ENCODE results near the gene TRAF2. TPM values are rescaled to one million over a fixed set of nuclear protein-coding genes. Genes with fewer than 3 reads are reported as not detected.

The TRAF2 gene
- total and polyA plus RNA-seq, 4 donors, result 4.7 to 14.9 (median 6.8) TPM

- Histone ChIP-seq H3K9me3 (ENCODE audit: control insufficient read depth in 4 of 4, low read length in 3 of 4) (no peaks in the 10 kb centered on the region), H3K36me3 (ENCODE audit: control insufficient read depth in 4 of 4, insufficient read depth in 3 of 4, low read depth in 1 of 4, low read length in 3 of 4) (peaks cover 0 to 5% (median 0%) of the 10 kb centered on the region in 4 donors), H3K27me3 (ENCODE audit: control insufficient read depth in 4 of 4, insufficient read depth in 4 of 4, low read length in 3 of 4) (no peaks in the 10 kb centered on the region), H3K4me3 (ENCODE audit: low read depth in 1 of 3, low read length in 3 of 3) (no peak overlapping the region), H3K4me1 (ENCODE audit: control insufficient read depth in 4 of 4, insufficient read depth in 4 of 4, low read length in 3 of 4) (peaks cover 30 to 68% (median 47%) of the 10 kb centered on the region in 4 donors), H3K9ac (ENCODE audit: low read depth in 1 of 2, low read length in 2 of 2) (no peak overlapping the region), H3K27ac (ENCODE audit: low read depth in 1 of 2, low read length in 2 of 2) (no peak overlapping the region)
- WGBS, result 88% methylated on average over 30 of the region's 30 CpGs
- no peak for TF ChIP-seq JUND (IDR thresholded peaks at IDR 0.05)
- TF ChIP-seq, protein P1, sequence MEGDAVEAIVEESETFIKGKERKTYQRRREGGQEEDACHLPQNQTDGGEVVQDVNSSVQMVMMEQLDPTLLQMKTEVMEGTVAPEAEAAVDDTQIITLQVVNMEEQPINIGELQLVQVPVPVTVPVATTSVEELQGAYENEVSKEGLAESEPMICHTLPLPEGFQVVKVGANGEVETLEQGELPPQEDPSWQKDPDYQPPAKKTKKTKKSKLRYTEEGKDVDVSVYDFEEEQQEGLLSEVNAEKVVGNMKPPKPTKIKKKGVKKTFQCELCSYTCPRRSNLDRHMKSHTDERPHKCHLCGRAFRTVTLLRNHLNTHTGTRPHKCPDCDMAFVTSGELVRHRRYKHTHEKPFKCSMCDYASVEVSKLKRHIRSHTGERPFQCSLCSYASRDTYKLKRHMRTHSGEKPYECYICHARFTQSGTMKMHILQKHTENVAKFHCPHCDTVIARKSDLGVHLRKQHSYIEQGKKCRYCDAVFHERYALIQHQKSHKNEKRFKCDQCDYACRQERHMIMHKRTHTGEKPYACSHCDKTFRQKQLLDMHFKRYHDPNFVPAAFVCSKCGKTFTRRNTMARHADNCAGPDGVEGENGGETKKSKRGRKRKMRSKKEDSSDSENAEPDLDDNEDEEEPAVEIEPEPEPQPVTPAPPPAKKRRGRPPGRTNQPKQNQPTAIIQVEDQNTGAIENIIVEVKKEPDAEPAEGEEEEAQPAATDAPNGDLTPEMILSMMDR (IDR thresholded peaks at IDR 0.05; ENCODE audit: low read depth, low read length, missing input control), result no peak
- TF ChIP-seq TAF1 (conservative IDR thresholded peaks at IDR 0.05), result no peak
- no peak for TF ChIP-seq MAX (IDR thresholded peaks at IDR 0.05)
- TF ChIP-seq HNF4G (IDR thresholded peaks at IDR 0.05), result no peak
- TF ChIP-seq NR2F2 (IDR thresholded peaks at IDR 0.05), result no peak
- TF ChIP-seq SP1 (IDR thresholded peaks at IDR 0.05), result no peak
- no peak for TF ChIP-seq HNF4A (conservative IDR thresholded peaks at IDR 0.05)
- TF ChIP-seq FOXA2 (IDR thresholded peaks at IDR 0.05), result no peak
- no peak for DNase-seq (ENCODE audit: low spot score)
Observed at GRCh38 chr9:136854113-136854841, 32.0 kb upstream of the TRAF2 start.

DNA sequence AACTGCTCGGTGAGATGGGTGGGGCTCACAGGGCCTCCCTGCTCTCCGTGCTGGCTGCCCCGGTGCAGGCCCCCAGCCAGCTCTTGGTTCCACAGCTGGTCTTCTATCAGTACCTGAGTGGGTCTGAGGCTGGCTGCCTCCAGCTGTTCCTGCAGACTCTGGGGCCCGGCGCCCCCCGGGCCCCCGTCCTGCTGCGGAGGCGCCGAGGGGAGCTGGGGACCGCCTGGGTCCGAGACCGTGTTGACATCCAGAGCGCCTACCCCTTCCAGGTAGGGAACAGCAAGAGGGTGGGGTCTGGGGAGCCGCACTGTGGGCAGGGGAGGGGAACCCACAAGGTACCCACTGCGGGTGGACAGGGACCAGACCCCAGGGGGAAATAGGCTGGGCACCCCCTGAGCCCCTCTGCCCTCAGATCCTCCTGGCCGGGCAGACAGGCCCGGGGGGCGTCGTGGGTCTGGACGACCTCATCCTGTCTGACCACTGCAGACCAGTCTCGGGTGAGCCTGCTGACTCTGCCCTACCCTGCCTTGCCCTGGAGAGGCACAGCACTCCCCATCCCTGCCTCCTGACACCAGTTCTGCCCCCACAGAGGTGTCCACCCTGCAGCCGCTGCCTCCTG lies 31.4 kb upstream of the TRAF2 start:
- WGBS, result 92% methylated on average over 23 of the region's 23 CpGs
- H3K4me3 ChIP-seq (ENCODE audit: low read depth in 1 of 3, low read length in 3 of 3), result no peak overlapping the region

More for the DNA sequence above, 31.4 kb upstream of the TRAF2 start:
- TF ChIP-seq, protein P1 (IDR thresholded peaks at IDR 0.05; ENCODE audit: low read depth, low read length, missing input control), result no peak
- TF ChIP-seq FOXA2 (IDR thresholded peaks at IDR 0.05), result no peak
- no peak for TF ChIP-seq TAF1 (conservative IDR thresholded peaks at IDR 0.05)
- TF ChIP-seq FOXA1 (IDR thresholded peaks at IDR 0.05), result no peak
- no peak for TF ChIP-seq GABPA (IDR thresholded peaks at IDR 0.05 in 1 of 2, conservative IDR thresholded peaks at IDR 0.05 in 1 of 2)
- TF ChIP-seq ZBTB33 (IDR thresholded peaks at IDR 0.05), result no peak
- no peak for TF ChIP-seq NR2F2 (IDR thresholded peaks at IDR 0.05)
- no peak for TF ChIP-seq MAX (IDR thresholded peaks at IDR 0.05)
- TF ChIP-seq SP1 (IDR thresholded peaks at IDR 0.05), result no peak
- TF ChIP-seq HNF4A (conservative IDR thresholded peaks at IDR 0.05), result no peak
- TF ChIP-seq HNF4G (IDR thresholded peaks at IDR 0.05), result no peak
- no peak for TF ChIP-seq YY1 (IDR thresholded peaks at IDR 0.05)
- TF ChIP-seq, protein P2, sequence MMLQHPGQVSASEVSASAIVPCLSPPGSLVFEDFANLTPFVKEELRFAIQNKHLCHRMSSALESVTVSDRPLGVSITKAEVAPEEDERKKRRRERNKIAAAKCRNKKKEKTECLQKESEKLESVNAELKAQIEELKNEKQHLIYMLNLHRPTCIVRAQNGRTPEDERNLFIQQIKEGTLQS (IDR thresholded peaks at IDR 0.05), result no peak
- TF ChIP-seq RAD21 (IDR thresholded peaks at IDR 0.05), result no peak
- no peak for TF ChIP-seq REST (IDR thresholded peaks at IDR 0.05)
- TF ChIP-seq EGR1 (IDR thresholded peaks at IDR 0.05; ENCODE audit: low read depth in 2 of 2), result no peak
- Histone ChIP-seq H3K36me3 (ENCODE audit: control insufficient read depth in 4 of 4, insufficient read depth in 3 of 4, low read depth in 1 of 4, low read length in 3 of 4) (peaks cover 0 to 5% (median 0%) of the 10 kb centered on the region in 4 donors), H3K9ac (ENCODE audit: low read depth in 1 of 2, low read length in 2 of 2) (no peak overlapping the region), H3K4me1 (ENCODE audit: control insufficient read depth in 4 of 4, insufficient read depth in 4 of 4, low read length in 3 of 4) (peaks cover 33 to 71% (median 50%) of the 10 kb centered on the region in 4 donors), H3K27ac (ENCODE audit: low read depth in 1 of 2, low read length in 2 of 2) (no peak overlapping the region), H3K9me3 (ENCODE audit: control insufficient read depth in 4 of 4, low read length in 3 of 4) (no peaks in the 10 kb centered on the region), H3K27me3 (ENCODE audit: control insufficient read depth in 4 of 4, insufficient read depth in 4 of 4, low read length in 3 of 4) (no peaks in the 10 kb centered on the region)
- no peak for DNase-seq (ENCODE audit: low spot score)
